SK-N-SH (cell line): Measurements from ENCODE around the gene OR6P1.

ENCODE experiments used
- EZH2phosphoT487 ChIP-seq: fragments of 200-600 bp; sonication (generic); IDR thresholded peaks from 2 replicates; pipeline ENCODE4 v1.6.1; 2017; ENCODE audit warnings: low read depth, mixed run types, mild to moderate bottlenecking, antibody characterized with exemption, moderate library complexity, borderline replicate concordance
- GATA2 ChIP-seq: sonication (generic); formaldehyde crosslinking; IDR thresholded peaks from 2 replicates; pipeline ENCODE4 v1.5.0; 2020; ENCODE audit warnings: mild to moderate bottlenecking, missing genetic modification reagents
- MAX ChIP-seq: IDR thresholded peaks from 2 replicates; pipeline ENCODE4 v1.4.0; 2012; ENCODE audit warnings: low read depth
- RFX5 ChIP-seq: IDR thresholded peaks from 2 replicates; pipeline ENCODE4 v1.6.1; 2012; ENCODE audit warnings: mild to moderate bottlenecking, improper control_type of control experiment, low read length
- SMC3 ChIP-seq: IDR thresholded peaks from 2 replicates; pipeline ENCODE4 v1.6.1; 2012; ENCODE audit warnings: low read depth, low read length, improper control_type of control experiment
- TF ChIP-seq, protein P1 (sequence below): fragments of 200-600 bp; sonication (generic); IDR thresholded peaks from 2 replicates; pipeline ENCODE4 v1.6.1; 2017; ENCODE audit warnings: antibody characterized with exemption, mild to moderate bottlenecking, moderate library complexity

GRCh38 chr1:158570480-158570879 is at the start of gene OR6P1:
- TF ChIP-seq EZH2phosphoT487 (no peak), GATA2 (CRISPR knock-in tag) (no peak), RFX5 (no peak), MAX (no peak), SMC3 (no peak)
- TF ChIP-seq, protein P1, sequence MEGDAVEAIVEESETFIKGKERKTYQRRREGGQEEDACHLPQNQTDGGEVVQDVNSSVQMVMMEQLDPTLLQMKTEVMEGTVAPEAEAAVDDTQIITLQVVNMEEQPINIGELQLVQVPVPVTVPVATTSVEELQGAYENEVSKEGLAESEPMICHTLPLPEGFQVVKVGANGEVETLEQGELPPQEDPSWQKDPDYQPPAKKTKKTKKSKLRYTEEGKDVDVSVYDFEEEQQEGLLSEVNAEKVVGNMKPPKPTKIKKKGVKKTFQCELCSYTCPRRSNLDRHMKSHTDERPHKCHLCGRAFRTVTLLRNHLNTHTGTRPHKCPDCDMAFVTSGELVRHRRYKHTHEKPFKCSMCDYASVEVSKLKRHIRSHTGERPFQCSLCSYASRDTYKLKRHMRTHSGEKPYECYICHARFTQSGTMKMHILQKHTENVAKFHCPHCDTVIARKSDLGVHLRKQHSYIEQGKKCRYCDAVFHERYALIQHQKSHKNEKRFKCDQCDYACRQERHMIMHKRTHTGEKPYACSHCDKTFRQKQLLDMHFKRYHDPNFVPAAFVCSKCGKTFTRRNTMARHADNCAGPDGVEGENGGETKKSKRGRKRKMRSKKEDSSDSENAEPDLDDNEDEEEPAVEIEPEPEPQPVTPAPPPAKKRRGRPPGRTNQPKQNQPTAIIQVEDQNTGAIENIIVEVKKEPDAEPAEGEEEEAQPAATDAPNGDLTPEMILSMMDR: no peak
